Liver (tissue), 9 donors: Measurements from ENCODE around the gene PHLDB2. TPM values are rescaled to one million over a fixed set of nuclear protein-coding genes. Genes with fewer than 3 reads are reported as not detected.

Experiments used
- DNase-seq: peaks from one replicate; pipeline ENCODE4 v3.0.0-alpha.2; 2017; ENCODE audit warnings: low spot score
- H3K27ac ChIP-seq, 2 donors: one replicate each; pipeline ENCODE4 v1.7.0; 2013; ENCODE audit warnings: inconsistent platforms in 2 of 2, low read length in 2 of 2, control low read depth in 1 of 2, low read depth in 1 of 2, mild to moderate bottlenecking in 1 of 2
- H3K27me3 ChIP-seq, 4 donors: one replicate each; pipeline versions ENCODE4 v1.6.1 to v1.7.0; 2013; ENCODE audit warnings: low read length in 3 of 4, inconsistent platforms in 1 of 4, mild to moderate bottlenecking in 1 of 4, moderate library complexity in 1 of 4; ENCODE audit not compliant: control insufficient read depth in 4 of 4, insufficient read depth in 4 of 4
- H3K36me3 ChIP-seq, 4 donors: one replicate each; pipeline versions ENCODE4 v1.6.1 to v1.7.0; 2013; ENCODE audit warnings: low read length in 3 of 4, mild to moderate bottlenecking in 3 of 4, low read depth in 1 of 4, moderate library complexity in 1 of 4; ENCODE audit not compliant: control insufficient read depth in 4 of 4, insufficient read depth in 3 of 4
- H3K4me1 ChIP-seq, 4 donors: one replicate each; pipeline versions ENCODE4 v1.6.1 to v1.7.0; 2013; ENCODE audit warnings: low read length in 3 of 4, mild to moderate bottlenecking in 3 of 4, moderate library complexity in 1 of 4; ENCODE audit not compliant: control insufficient read depth in 4 of 4, insufficient read depth in 4 of 4
- H3K4me3 ChIP-seq, 3 donors: one replicate each; pipeline versions ENCODE4 v1.6.1 to v1.7.0; 2013; ENCODE audit warnings: low read length in 3 of 3, control low read depth in 1 of 3, low read depth in 1 of 3, mild to moderate bottlenecking in 1 of 3
- H3K9ac ChIP-seq, 2 donors: one replicate each; pipeline ENCODE4 v1.7.0; 2013; ENCODE audit warnings: low read length in 2 of 2, mild to moderate bottlenecking in 2 of 2, moderate library complexity in 2 of 2, control low read depth in 1 of 2, low read depth in 1 of 2
- H3K9me3 ChIP-seq, 4 donors: one replicate each; pipeline versions ENCODE4 v1.6.1 to v1.7.0; 2013; ENCODE audit warnings: low read length in 3 of 4; ENCODE audit not compliant: control insufficient read depth in 4 of 4
- EGR1 ChIP-seq, 2 donors: IDR thresholded peaks; 2 replicates each; pipeline ENCODE4 v1.6.1; 2016 to 2018; ENCODE audit warnings: antibody characterized with exemption in 2 of 2, low read depth in 2 of 2
- FOXA1 ChIP-seq: IDR thresholded peaks from 2 replicates; pipeline ENCODE4 v1.6.1; 2016; ENCODE audit warnings: antibody characterized with exemption
- FOXA2 ChIP-seq: IDR thresholded peaks from 2 replicates; pipeline ENCODE4 v1.6.1; 2016; ENCODE audit warnings: antibody characterized with exemption
- GABPA ChIP-seq, 2 donors: IDR thresholded peaks in 1 of 2; conservative IDR thresholded peaks in 1 of 2; 2 replicates each; pipeline ENCODE4 v1.6.1; 2016; ENCODE audit warnings: antibody characterized with exemption in 2 of 2, mild to moderate bottlenecking in 1 of 2, moderate library complexity in 1 of 2
- HNF4A ChIP-seq, 2 donors: conservative IDR thresholded peaks; 2 replicates each; pipeline ENCODE4 v1.6.1; 2016; ENCODE audit warnings: antibody characterized with exemption in 2 of 2, mild to moderate bottlenecking in 2 of 2
- HNF4G ChIP-seq: IDR thresholded peaks from 2 replicates; pipeline ENCODE4 v1.6.1; 2016; ENCODE audit warnings: antibody characterized with exemption
- JUND ChIP-seq, 2 donors: IDR thresholded peaks; 2 replicates each; pipeline ENCODE4 v1.6.1; 2016; ENCODE audit warnings: antibody characterized with exemption in 2 of 2
- RAD21 ChIP-seq, 2 donors: IDR thresholded peaks; 2 replicates each; pipeline ENCODE4 v1.6.1; 2016; ENCODE audit warnings: antibody characterized with exemption in 2 of 2, mild to moderate bottlenecking in 2 of 2
- REST ChIP-seq: IDR thresholded peaks from 2 replicates; pipeline ENCODE4 v1.6.1; 2016; ENCODE audit warnings: antibody characterized with exemption, mild to moderate bottlenecking
- RXRA ChIP-seq, 2 donors: IDR thresholded peaks; 2 replicates each; pipeline ENCODE4 v1.6.1; 2017 to 2018; ENCODE audit warnings: antibody characterized with exemption in 2 of 2, mild to moderate bottlenecking in 1 of 2
- SP1 ChIP-seq: IDR thresholded peaks from 2 replicates; pipeline ENCODE4 v1.6.1; 2018; ENCODE audit warnings: antibody characterized with exemption, mild to moderate bottlenecking
- YY1 ChIP-seq: IDR thresholded peaks from 2 replicates; pipeline ENCODE4 v1.6.1; 2016; ENCODE audit warnings: antibody characterized with exemption, mild to moderate bottlenecking
- WGBS: extraction: QIAGEN DNeasy Blood & Tissue Kit; methylation state at CpG from one replicate; pipeline ENCODE4 v1.1.7; 2013; 5-methylcytosine and 5-hydroxymethylcytosine counted together
- polyA plus RNA-seq, 2 donors: library from polyadenylated mRNA; stranded (reverse) in 1 of 2; unstranded in 1 of 2; fragments of 200-250 nt in 1 of 2; fragments of >200 nt in 1 of 2; fragmentation: Nextera tagmentation in 1 of 2; extraction: Ambion mirVana in 1 of 2; gene quantifications; one replicate each; pipeline versions ENCODE4 v1.2.1 to v1.2.3, GENCODE V29; 2013 to 2015
- total RNA-seq, 2 donors: library from RNA; depleted of rRNA; stranded (reverse); fragments of >200 nt; gene quantifications; one replicate each; pipeline ENCODE4 v1.2.3, GENCODE V29; 2014
- TF ChIP-seq, protein P1 (sequence below): IDR thresholded peaks from 2 replicates; pipeline ENCODE4 v1.6.1; 2016; ENCODE audit warnings: antibody characterized with exemption
- TF ChIP-seq, protein P2 (sequence below): IDR thresholded peaks from 2 replicates; pipeline ENCODE4 v1.6.1; 2016; ENCODE audit warnings: antibody characterized with exemption
- TF ChIP-seq, protein P3 (sequence below): IDR thresholded peaks from 2 replicates; pipeline ENCODE4 v1.6.1; 2016; ENCODE audit warnings: antibody characterized with exemption
- donor health status: healthy.
- donor health status: healthy.
- donor health status: healthy.
- donor health status: healthy.
- donor health status: healthy.

The PHLDB2 gene
- total and polyA plus RNA-seq, 4 donors, result 9.7 to 42.9 (median 22.2) TPM

GRCh38 chr3:112009670-112010069 lies 150.6 kb downstream of the PHLDB2 start:
- Histone ChIP-seq H3K36me3 (no peaks in the 10 kb centered on the region), H3K9me3 (no peaks in the 10 kb centered on the region), H3K4me3 (no peak overlapping the region), H3K9ac (no peak overlapping the region), H3K27me3 (no peaks in the 10 kb centered on the region), H3K4me1 (peaks cover 2 to 20% (median 11%) of the 10 kb centered on the region in 4 donors), H3K27ac (no peak overlapping the region)
- TF ChIP-seq RAD21 (IDR thresholded peaks at IDR 0.05) (no peak), YY1 (no peak), REST (no peak), HNF4A (conservative IDR thresholded peaks at IDR 0.05) (no peak), RXRA (IDR thresholded peaks at IDR 0.05) (no peak), FOXA1 (no peak), EGR1 (IDR thresholded peaks at IDR 0.05; ENCODE audit: low read depth in 2 of 2) (no peak), GABPA (IDR thresholded peaks at IDR 0.05 in 1 of 2, conservative IDR thresholded peaks at IDR 0.05 in 1 of 2) (no peak), FOXA2 (no peak), SP1 (no peak), JUND (IDR thresholded peaks at IDR 0.05) (no peak)
- TF ChIP-seq, protein P1, sequence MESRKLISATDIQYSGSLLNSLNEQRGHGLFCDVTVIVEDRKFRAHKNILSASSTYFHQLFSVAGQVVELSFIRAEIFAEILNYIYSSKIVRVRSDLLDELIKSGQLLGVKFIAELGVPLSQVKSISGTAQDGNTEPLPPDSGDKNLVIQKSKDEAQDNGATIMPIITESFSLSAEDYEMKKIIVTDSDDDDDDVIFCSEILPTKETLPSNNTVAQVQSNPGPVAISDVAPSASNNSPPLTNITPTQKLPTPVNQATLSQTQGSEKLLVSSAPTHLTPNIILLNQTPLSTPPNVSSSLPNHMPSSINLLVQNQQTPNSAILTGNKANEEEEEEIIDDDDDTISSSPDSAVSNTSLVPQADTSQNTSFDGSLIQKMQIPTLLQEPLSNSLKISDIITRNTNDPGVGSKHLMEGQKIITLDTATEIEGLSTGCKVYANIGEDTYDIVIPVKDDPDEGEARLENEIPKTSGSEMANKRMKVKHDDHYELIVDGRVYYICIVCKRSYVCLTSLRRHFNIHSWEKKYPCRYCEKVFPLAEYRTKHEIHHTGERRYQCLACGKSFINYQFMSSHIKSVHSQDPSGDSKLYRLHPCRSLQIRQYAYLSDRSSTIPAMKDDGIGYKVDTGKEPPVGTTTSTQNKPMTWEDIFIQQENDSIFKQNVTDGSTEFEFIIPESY, result no peak
- TF ChIP-seq, protein P2, sequence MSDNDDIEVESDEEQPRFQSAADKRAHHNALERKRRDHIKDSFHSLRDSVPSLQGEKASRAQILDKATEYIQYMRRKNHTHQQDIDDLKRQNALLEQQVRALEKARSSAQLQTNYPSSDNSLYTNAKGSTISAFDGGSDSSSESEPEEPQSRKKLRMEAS, result no peak
- 92% methylated on average over 2 of the region's 2 CpGs for WGBS
- DNase-seq, result no peak

GRCh38 chr3:112010636-112011035 lies 151.6 kb downstream of the PHLDB2 start:
- H3K4me1 ChIP-seq, result peaks cover 2 to 20% (median 10%) of the 10 kb centered on the region in 4 donors
- TF ChIP-seq FOXA1 (no peak), FOXA2 (no peak), GABPA (IDR thresholded peaks at IDR 0.05 in 1 of 2, conservative IDR thresholded peaks at IDR 0.05 in 1 of 2) (no peak), REST (no peak), HNF4G (no peak)
- TF ChIP-seq, protein P3, sequence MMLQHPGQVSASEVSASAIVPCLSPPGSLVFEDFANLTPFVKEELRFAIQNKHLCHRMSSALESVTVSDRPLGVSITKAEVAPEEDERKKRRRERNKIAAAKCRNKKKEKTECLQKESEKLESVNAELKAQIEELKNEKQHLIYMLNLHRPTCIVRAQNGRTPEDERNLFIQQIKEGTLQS, result no peak
- WGBS, result 84% methylated on average over 3 of the region's 3 CpGs

More at GRCh38 chr3:112010636-112011035, 151.6 kb downstream of the PHLDB2 start:
- Histone ChIP-seq H3K36me3 (no peaks in the 10 kb centered on the region), H3K27ac (no peak overlapping the region), H3K9ac (no peak overlapping the region), H3K9me3 (no peaks in the 10 kb centered on the region), H3K27me3 (no peaks in the 10 kb centered on the region), H3K4me3 (no peak overlapping the region)
- DNase-seq, result no peak
